ENCODE measurements around the gene ZFYVE1. TPM values are rescaled to one million over a fixed set of nuclear protein-coding genes. Genes with fewer than 3 reads are reported as not detected.
A peak's percentile ranks its signal among the peaks of the same experiment; 100 is the strongest.

The ZFYVE1 gene
- total RNA-seq, 2 donors from 2014 or later, result 9.6 to 11.1 TPM

GRCh38 chr14:72929316-72930080 lies 97.4 kb downstream of the ZFYVE1 start:
- ATAC-seq, result no peak
- DNase-seq, result no peak
- intact Hi-C loops (cut with DNase I), result no loop called here

DNA sequence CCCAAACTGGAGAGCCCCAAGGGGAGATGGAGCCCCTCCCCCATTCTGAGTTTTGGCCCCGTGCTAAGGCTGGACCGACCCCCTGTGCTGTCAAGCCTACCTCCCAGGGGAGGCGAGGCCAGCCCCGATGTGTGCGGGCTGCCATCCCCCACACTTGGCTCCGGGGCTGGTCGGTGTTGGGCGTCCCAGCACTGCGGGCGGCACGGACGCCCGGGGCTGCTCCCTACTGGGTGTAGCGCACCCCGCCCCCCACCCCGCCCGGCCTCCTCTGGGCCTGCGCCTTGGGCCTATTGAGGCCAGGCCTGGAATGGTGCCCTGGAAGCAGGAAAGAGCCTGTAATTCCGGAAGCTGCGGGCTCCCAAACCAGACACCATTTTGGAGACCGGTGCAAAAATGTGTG lies 98.0 kb downstream of the ZFYVE1 start:
- intact Hi-C loops (cut with DNase I), result no loop called here
- DNase-seq, result no peak
- no peak for ATAC-seq

GRCh38 chr14:72926292-72927028 lies 100.4 kb downstream of the ZFYVE1 start, which contains the start of gene DCAF4:
Gene DCAF4 (plus strand): TSS chr14:72926464. CDS start chr14:72937979, 11,515 bp downstream.
- DNase-seq, result peak; percentile 97
- peak; percentile 98 to 99 for ATAC-seq

GRCh38 chr14:72925815-72926291 lies 101.1 kb downstream of the ZFYVE1 start:
- DNase-seq (no peak), ATAC-seq (peak; percentile 14 to 47)
- intact Hi-C loops (cut with DNase I), result no loop called here

More at GRCh38 chr14:72926292-72927028, 100.4 kb downstream of the ZFYVE1 start, which contains the start of gene DCAF4:
- intact Hi-C loops (cut with DNase I), result no loop called here

GRCh38 chr14:72925171-72925759 lies 101.6 kb downstream of the ZFYVE1 start:
- ATAC-seq (no peak), DNase-seq (no peak)
- intact Hi-C loops (cut with DNase I), result no loop called here

GRCh38 chr14:72924337-72924736 lies 102.6 kb downstream of the ZFYVE1 start:
- ATAC-seq (no peak), DNase-seq (peak; percentile 71)
- intact Hi-C loops (cut with DNase I), result no loop called here

- intact Hi-C loops (cut with DNase I), result no loop called here
- DNase-seq (no peak), ATAC-seq (no peak)
These were observed 105.5 kb downstream of the ZFYVE1 start for GRCh38 chr14:72921396-72921795.

GRCh38 chr14:72920008-72920407 lies 106.9 kb downstream of the ZFYVE1 start:
- intact Hi-C loops (cut with DNase I), result no loop called here
- no peak for DNase-seq
- ATAC-seq, result no peak

Other genes with a start within 250 kb of the ZFYVE1 start
- 10 to 100 TPM; 18.9 to 23.3 TPM for gene DPF3, start 133.0 kb downstream of the ZFYVE1 start, total RNA-seq
- 10 to 100 TPM in 1 of 2 donors, 1 to 10 TPM in 1; 8.3 to 10.4 TPM for gene DCAF4, start 100.6 kb downstream of the ZFYVE1 start, total RNA-seq
- 10 to 100 TPM; 32.0 to 47.3 TPM for gene RBM25, start 31.4 kb upstream of the ZFYVE1 start, total RNA-seq
- gene PSEN1, start 109.4 kb upstream of the ZFYVE1 start, total RNA-seq, result 10 to 100 TPM; 27.2 to 28.9 TPM
- gene PAPLN, start 210.4 kb upstream of the ZFYVE1 start, total RNA-seq, result 1 to 10 TPM; 3.1 to 7.5 TPM